Lung (tissue), 16 donors: ENCODE measurements around the gene NEUROD1. TPM values are rescaled to one million over a fixed set of nuclear protein-coding genes. Genes with fewer than 3 reads are reported as not detected.

ENCODE experiments used
- ATAC-seq: fragments of 200-7000 bp; cut with Tn5 transposase; one replicate; pipeline ENCODE4 v1.9.1; 2020; ENCODE audit warnings: moderate number of reproducible peaks; ENCODE audit not compliant: insufficient read depth, low FRiP score
- DNase-seq, 3 donors: peaks; one replicate each; pipeline ENCODE4 v3.0.0-alpha.2; 2013 to 2017
- H3K27ac ChIP-seq, 2 donors: one replicate each; pipeline ENCODE4 v1.5.1; 2013; ENCODE audit warnings: mild to moderate bottlenecking in 2 of 2, moderate library complexity in 2 of 2, control low read depth in 1 of 2, inconsistent platforms in 1 of 2, low read depth in 1 of 2, low read length in 1 of 2
- H3K27me3 ChIP-seq, 3 donors: one replicate each; pipeline ENCODE4 v1.5.1; 2013; ENCODE audit warnings: low read length in 2 of 3; ENCODE audit not compliant: control insufficient read depth in 3 of 3, insufficient read depth in 3 of 3
- H3K36me3 ChIP-seq, 4 donors: one replicate each; pipeline ENCODE4 v1.5.1; 2013; ENCODE audit warnings: low read length in 4 of 4, mild to moderate bottlenecking in 1 of 4, moderate library complexity in 1 of 4; ENCODE audit not compliant: control insufficient read depth in 4 of 4, insufficient read depth in 4 of 4
- H3K4me1 ChIP-seq, 5 donors: one replicate each; pipeline ENCODE4 v1.5.1; 2013; ENCODE audit warnings: low read length in 5 of 5, mild to moderate bottlenecking in 2 of 5, moderate library complexity in 1 of 5; ENCODE audit not compliant: control insufficient read depth in 5 of 5, insufficient read depth in 5 of 5
- H3K4me3 ChIP-seq: one replicate; pipeline ENCODE4 v1.5.1; 2013; ENCODE audit warnings: mild to moderate bottlenecking, control low read depth, moderate library complexity
- H3K9ac ChIP-seq, 2 donors: one replicate each; pipeline ENCODE4 v1.5.1; 2013; ENCODE audit warnings: low read length in 2 of 2, control low read depth in 1 of 2; ENCODE audit not compliant: insufficient read depth in 1 of 2
- H3K9me3 ChIP-seq, 4 donors: one replicate each; pipeline ENCODE4 v1.5.1; 2013; ENCODE audit warnings: low read length in 3 of 4, mild to moderate bottlenecking in 1 of 4, moderate library complexity in 1 of 4; ENCODE audit not compliant: control insufficient read depth in 4 of 4, insufficient read depth in 3 of 4
- CTCF ChIP-seq: IDR thresholded peaks from 2 replicates; pipeline ENCODE4 v1.5.1; 2012; ENCODE audit warnings: mild to moderate bottlenecking; ENCODE audit errors: control extremely low read depth, extremely low read depth
- WGBS, 2 donors: extraction: QIAGEN DNeasy Blood & Tissue Kit; methylation state at CpG; one replicate each; pipeline ENCODE4 v1.1.7; 2013; 5-methylcytosine and 5-hydroxymethylcytosine counted together
- long read RNA-seq, 5 donors: transcript quantifications; one replicate each; lab custom pipeline, GENCODE V29; 2026
- polyA plus RNA-seq, 2 donors: library from polyadenylated mRNA; stranded (reverse); fragments of 200-250 nt; gene quantifications; one replicate each; pipeline ENCODE4 v1.2.1, GENCODE V29; 2013
- total RNA-seq, 2 donors: library from RNA; depleted of rRNA in 1 of 2; stranded (reverse); fragments of >200 nt in 1 of 2; gene quantifications; one replicate each; pipeline ENCODE4 v1.2.1, GENCODE V29; 2014 to 2021
- donor health status: control.
- donor health status: control.
- donor health status: Bipolar disorder and iron deficiency.
- donor health status: healthy.
- donor health status: DM: yes; HTN: yes; CAD: no.

Gene NEUROD1
- total RNA-seq (under 1 TPM in 1 of 2 donors, not detected in 1; 0.82 TPM), polyA plus RNA-seq (not detected)
- long read RNA-seq, donor 1, partial matches to known transcripts, result 0 of 1 reads
- long read RNA-seq, donor 1, other reads (novel, unspliced or antisense), result 0 of 1 reads
- long read RNA-seq, donor 2, result 0 reads
- long read RNA-seq, donor 3, partial matches to known transcripts, result 0 of 1 reads
- long read RNA-seq, donor 3, other reads (novel, unspliced or antisense), result 0 of 1 reads
- long read RNA-seq, donor 4, result 0 reads
- long read RNA-seq, donor 5, partial matches to known transcripts, result 0 of 3 reads
- long read RNA-seq, donor 5, other reads (novel, unspliced or antisense), result 0 of 3 reads

DNA sequence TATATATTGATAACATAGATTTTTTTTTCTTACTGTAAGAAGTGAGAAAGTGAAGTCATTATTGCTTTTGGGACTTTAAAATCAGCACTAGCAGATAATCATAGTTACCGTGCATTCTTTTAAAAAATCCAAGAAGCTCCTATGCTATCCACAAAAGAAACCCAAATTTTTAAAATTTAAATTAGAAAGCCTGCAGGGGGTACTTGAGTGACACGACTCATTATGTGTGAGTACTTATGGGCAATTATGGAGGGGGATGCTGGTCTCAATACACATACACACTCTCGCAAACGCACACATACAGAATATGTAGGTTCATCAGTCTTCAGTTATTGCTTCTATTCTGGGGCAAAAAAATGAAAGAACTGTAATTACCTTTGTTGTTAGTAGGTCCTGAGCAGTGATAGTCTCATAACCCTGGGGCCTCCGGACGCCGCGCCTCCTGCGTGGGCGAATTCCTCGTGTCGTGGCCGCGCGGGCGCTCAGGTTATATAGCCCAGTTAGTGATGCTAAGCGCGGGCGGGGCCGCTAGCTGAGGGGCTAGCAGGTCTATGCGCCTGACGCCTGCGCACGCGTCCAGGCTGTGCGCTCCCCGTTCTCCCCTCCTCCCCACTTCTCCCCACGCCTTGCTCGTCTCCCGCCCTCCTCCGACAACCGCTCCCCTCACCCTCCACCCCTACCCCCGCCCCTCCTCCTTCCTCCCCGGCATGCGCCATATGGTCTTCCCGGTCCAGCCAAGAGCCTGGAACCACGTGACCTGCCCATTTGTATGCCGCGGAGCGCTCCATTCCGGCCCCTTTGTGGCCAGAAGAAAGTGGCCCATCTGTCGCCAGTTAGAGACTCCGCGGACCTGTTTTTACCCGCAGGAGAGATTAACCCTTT, at the start of gene NEUROD1:
Gene NEUROD1 (minus strand): TSS at position 463 of the 882 bp plus-strand sequence. CDS start 1,657 bp downstream, outside the sequence.
- peak; percentile 20 to 35 (median 28) for DNase-seq
- H3K9me3 ChIP-seq, result peaks cover 0 to 22% (median 0%) of the 10 kb centered on the region in 4 donors
- H3K4me1 ChIP-seq, result peaks cover 0 to 20% (median 6%) of the 10 kb centered on the region in 5 donors
- TF ChIP-seq CTCF, result no peak
- WGBS, 2 donors, result 1 to 3% methylated on average over 40 to 45 of the region's 45 CpGs
- peaks cover 6 to 78% (median 64%) of the 10 kb centered on the region in 3 donors for H3K27me3 ChIP-seq
- H3K9ac ChIP-seq, result no peak within 1 kb of the TSS
- ATAC-seq, result no peak
- no peak within 1 kb of the TSS for H3K4me3 ChIP-seq
- H3K36me3 ChIP-seq, result no peaks in the 10 kb centered on the region
- no peak within 1 kb of the TSS for H3K27ac ChIP-seq

GRCh38 chr2:181725476-181725875, 45.2 kb upstream of the NEUROD1 start:
- Histone ChIP-seq H3K4me3 (no peak overlapping the region), H3K9me3 (no peaks in the 10 kb centered on the region), H3K4me1 (no peaks in the 10 kb centered on the region), H3K9ac (no peak overlapping the region), H3K36me3 (no peaks in the 10 kb centered on the region), H3K27ac (no peak overlapping the region), H3K27me3 (no peaks in the 10 kb centered on the region)
- no peak for ATAC-seq
- WGBS, 2 donors, result 87 to 93% methylated on average over 1 of the region's 1 CpG
- no peak for DNase-seq
- no peak for TF ChIP-seq CTCF

DNA sequence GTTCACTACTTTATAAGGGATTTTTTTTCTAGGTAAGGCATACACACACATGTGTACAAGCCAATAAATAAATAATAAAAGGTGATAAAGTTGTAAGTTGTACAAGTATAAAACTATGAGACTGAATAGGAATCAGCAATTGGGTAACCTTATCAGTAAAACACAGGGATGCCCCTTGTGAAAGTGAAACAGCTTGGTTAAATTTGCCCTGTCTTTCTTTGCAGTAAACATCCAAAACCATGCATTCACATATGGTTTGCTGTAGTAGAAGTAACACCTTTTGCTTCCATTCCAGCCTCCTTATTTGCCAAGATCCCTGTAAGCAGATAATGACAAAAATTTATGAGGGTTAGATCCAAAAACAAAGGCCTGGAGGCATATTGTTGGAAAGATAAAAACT, 44.3 kb upstream of the NEUROD1 start:
- ATAC-seq, result no peak
- Histone ChIP-seq H3K9ac (no peak overlapping the region), H3K9me3 (no peaks in the 10 kb centered on the region), H3K4me3 (no peak overlapping the region), H3K4me1 (no peaks in the 10 kb centered on the region), H3K27ac (no peak overlapping the region), H3K36me3 (no peaks in the 10 kb centered on the region), H3K27me3 (no peaks in the 10 kb centered on the region)
- no peak for DNase-seq
- no peak for TF ChIP-seq CTCF
